HepG2 (cell line): ENCODE measurements around the gene TMEM14B. TPM values are rescaled to one million over a fixed set of nuclear protein-coding genes. Genes with fewer than 3 reads are reported as not detected.

ENCODE experiments used
- AGO1 ChIP-seq: fragments of 200-400 bp; formaldehyde crosslinking; IDR thresholded peaks from 2 replicates; pipeline ENCODE4 v1.6.1; 2017; ENCODE audit warnings: mild to moderate bottlenecking, low read depth, low read length, moderate library complexity; ENCODE audit not compliant: poor library complexity, severe bottlenecking
- AKAP8 ChIP-seq: sonication (generic); formaldehyde crosslinking; IDR thresholded peaks from 2 replicates; pipeline ENCODE4 v1.5.1; 2020; ENCODE audit warnings: mild to moderate bottlenecking, missing genetic modification reagents
- FIP1L1 ChIP-seq: fragments of 200-400 bp; formaldehyde crosslinking; IDR thresholded peaks from 2 replicates; pipeline ENCODE4 v1.6.1; 2018; ENCODE audit warnings: low read depth, mild to moderate bottlenecking, low read length, moderate library complexity, borderline replicate concordance; ENCODE audit not compliant: insufficient read depth
- FOSL2 ChIP-seq: sonication (generic); formaldehyde crosslinking; IDR thresholded peaks from 2 replicates; pipeline ENCODE4 v1.4.0; 2020; ENCODE audit warnings: missing genetic modification reagents
- FOXK2 ChIP-seq: fragments of 450-650 bp; IDR thresholded peaks from 2 replicates; pipeline ENCODE4 v1.6.1; 2016
- GLMP ChIP-seq: sonication (generic); formaldehyde crosslinking; IDR thresholded peaks from 2 replicates; pipeline ENCODE4 v1.9.0; 2021; ENCODE audit warnings: missing genetic modification reagents, mild to moderate bottlenecking, borderline replicate concordance
- GTF2F1 ChIP-seq: fragments of 150-350 bp; IDR thresholded peaks from 2 replicates; pipeline ENCODE4 v1.6.1; 2014; ENCODE audit warnings: low read length
- KDM6A ChIP-seq: IDR thresholded peaks from 2 replicates; pipeline ENCODE4 v1.6.1; 2016; ENCODE audit warnings: low read depth
- KLF15 ChIP-seq: sonication (generic); formaldehyde crosslinking; IDR thresholded peaks from 2 replicates; pipeline ENCODE4 v1.8.1; 2023; ENCODE audit warnings: borderline replicate concordance, mild to moderate bottlenecking, inconsistent platforms, missing genetic modification reagents, mixed read lengths
- LBX2 ChIP-seq: sonication (generic); formaldehyde crosslinking; IDR thresholded peaks from 2 replicates; pipeline ENCODE4 v1.5.0; 2020; ENCODE audit warnings: missing genetic modification reagents, mild to moderate bottlenecking, borderline replicate concordance
- MBD4 ChIP-seq: IDR thresholded peaks from 2 replicates; pipeline ENCODE4 v1.6.1; 2012; ENCODE audit warnings: low read length, inconsistent platforms, borderline replicate concordance
- MXD3 ChIP-seq: IDR thresholded peaks from 2 replicates; pipeline ENCODE4 v1.6.1; 2016; ENCODE audit warnings: mild to moderate bottlenecking, missing biosample characterization, missing genetic modification reagents
- MZF1 ChIP-seq: sonication (generic); formaldehyde crosslinking; IDR thresholded peaks from 2 replicates; pipeline ENCODE4 v1.8.1; 2023; ENCODE audit warnings: mild to moderate bottlenecking, missing genetic modification reagents, borderline replicate concordance
- POLR2AphosphoS5 ChIP-seq: IDR thresholded peaks from 2 replicates; pipeline ENCODE4 v1.6.1; 2012; ENCODE audit warnings: low read depth, low read length
- PPARG ChIP-seq: conservative IDR thresholded peaks from 2 replicates; pipeline ENCODE4 v1.6.1; 2016; ENCODE audit warnings: missing biosample characterization, missing genetic modification reagents
- SIX4 ChIP-seq: sonication (generic); formaldehyde crosslinking; IDR thresholded peaks from 2 replicates; pipeline ENCODE4 v1.4.0; 2020; ENCODE audit warnings: missing genetic modification reagents
- TBL1XR1 ChIP-seq: fragments of 150-350 bp; IDR thresholded peaks from 2 replicates; pipeline ENCODE4 v1.6.1; 2014; ENCODE audit warnings: borderline replicate concordance, low read length; ENCODE audit not compliant: partially characterized antibody
- ZBTB2 ChIP-seq: sonication (generic); formaldehyde crosslinking; IDR thresholded peaks from 2 replicates; pipeline ENCODE4 v1.8.0; 2022; ENCODE audit warnings: low read depth, missing genetic modification reagents
- ZBTB46 ChIP-seq: sonication (generic); formaldehyde crosslinking; IDR thresholded peaks from 2 replicates; pipeline ENCODE4 v1.4.0; 2020; ENCODE audit warnings: mild to moderate bottlenecking, missing genetic modification reagents, borderline replicate concordance
- ZFY ChIP-seq: sonication (generic); formaldehyde crosslinking; IDR thresholded peaks from 2 replicates; pipeline ENCODE4 v1.4.0; 2020; ENCODE audit warnings: missing genetic modification reagents
- ZNF563 ChIP-seq: sonication (generic); formaldehyde crosslinking; IDR thresholded peaks from 2 replicates; pipeline ENCODE4 v1.8.0; 2022; ENCODE audit warnings: mild to moderate bottlenecking, moderate library complexity, missing genetic modification reagents
- ZNF800 ChIP-seq: sonication (generic); formaldehyde crosslinking; IDR thresholded peaks from 2 replicates; pipeline ENCODE4 v1.4.0; 2020; ENCODE audit warnings: missing genetic modification reagents
- polyA plus RNA-seq, 8 experiments: library from polyadenylated mRNA; depleted of rRNA in 3 of 8; stranded (reverse) in 7 of 8; unstranded in 1 of 8; fragments of >200 nt; fragmentation: Illumina TruSeq in 4 of 8; extraction: Trizol in 4 of 8; gene quantifications; 2 replicates each; pipeline versions ENCODE4 v1.2.1 to v1.2.3, GENCODE V29; 2011 to 2016; ENCODE audit warnings: low read depth in 4 of 8, missing spikeins in 1 of 8, mixed read lengths in 1 of 8; ENCODE audit not compliant: insufficient read depth in 1 of 8
- total RNA-seq, 5 experiments: library from RNA; depleted of rRNA; stranded (reverse); fragments of >200 nt; fragmentation: Illumina TruSeq; extraction: Trizol; gene quantifications; 2 replicates each; pipeline ENCODE4 v1.2.3, GENCODE V29; 2016; ENCODE audit warnings: low read depth in 1 of 5

Gene TMEM14B
- total and polyA plus RNA-seq, 2 of the 13 experiments (the other 11 are each of a cell fraction or from before 2014, with no cell fraction given), result 133 to 200 TPM

- TF ChIP-seq KLF15 (CRISPR knock-in tag) (no peak), GTF2F1 (no peak), KDM6A (CRISPR knock-in tag) (no peak), MXD3 (no peak), ZFY (CRISPR knock-in tag) (no peak; the same call in 1 of the 2 replicates), FIP1L1 (peak; percentile 52; the same call in 1 of the 2 replicates), LBX2 (no peak), ZBTB2 (no peak), ZNF563 (CRISPR knock-in tag) (no peak), AKAP8 (CRISPR knock-in tag) (no peak), AGO1 (no peak), POLR2AphosphoS5 (peak; percentile 46; the same call in 1 of the 2 replicates), ZNF800 (peak; percentile 15; the same call in 1 of the 2 replicates), MZF1 (0 out of 2 replicates have a peak, but pooled peaks have one; percentile 10), PPARG (CRISPR knock-in tag) (no peak), FOXK2 (no peak), ZBTB46 (CRISPR knock-in tag) (no peak), TBL1XR1 (no peak), FOSL2 (CRISPR knock-in tag) (no peak), MBD4 (0 out of 2 replicates have a peak, but pooled peaks have one; percentile 62), SIX4 (0 out of 2 replicates have a peak, but pooled peaks have one; percentile 7), GLMP (CRISPR knock-in tag) (no peak)
Measured at GRCh38 chr6:10721850-10722569, 25.6 kb upstream of the TMEM14B start (continued).
